NCI-H1105 (cell line): Measurements from ENCODE around the gene ANKRD9.

Experiments used
- DNase-seq: peaks from one replicate; lab custom pipeline; 2025; lab: John Stamatoyannopoulos, UW

ANKRD9 gene

DNA sequence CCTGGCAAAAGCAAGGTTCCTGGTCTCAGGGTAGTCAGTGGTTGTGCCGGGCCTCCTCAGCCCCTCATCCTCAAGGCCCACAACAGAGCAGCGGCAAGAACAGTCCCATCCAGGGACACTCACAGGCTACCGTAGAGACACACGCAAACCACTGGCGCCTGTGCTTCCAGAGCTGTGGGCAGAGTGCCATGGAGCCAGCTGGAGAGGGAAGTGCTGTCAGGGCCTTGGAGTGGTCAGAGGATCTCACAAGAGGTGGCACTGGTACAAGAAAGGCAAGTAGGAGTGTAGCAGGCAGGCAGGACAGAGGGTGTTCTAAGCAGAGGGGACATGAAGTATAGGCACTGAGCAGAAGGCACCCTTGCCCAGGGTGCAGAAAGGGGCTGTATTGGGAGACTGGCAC lies 34.6 kb downstream of the ANKRD9 start:
- no peak for DNase-seq

GRCh38 chr14:102473559-102473958 lies 36.0 kb downstream of the ANKRD9 start:
- no peak for DNase-seq

DNA sequence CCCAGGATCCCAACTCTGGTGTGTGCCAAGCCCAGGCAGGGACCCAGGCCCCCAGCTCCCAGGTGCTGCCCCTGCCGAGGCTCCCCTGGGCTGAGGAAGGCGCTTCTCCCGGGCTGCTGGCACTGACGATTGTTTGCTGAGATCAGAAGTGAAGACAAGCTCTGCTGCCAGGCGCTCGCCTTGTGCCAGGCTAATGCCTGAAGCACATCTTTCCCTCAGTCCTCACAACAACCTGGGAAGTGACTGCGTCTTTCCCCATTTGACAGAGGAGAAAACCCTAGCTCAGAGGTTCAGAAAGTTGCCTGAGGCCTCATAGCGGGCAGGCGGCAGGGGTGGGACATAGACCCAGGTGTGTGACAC lies 36.8 kb downstream of the ANKRD9 start:
- no peak for DNase-seq

DNA sequence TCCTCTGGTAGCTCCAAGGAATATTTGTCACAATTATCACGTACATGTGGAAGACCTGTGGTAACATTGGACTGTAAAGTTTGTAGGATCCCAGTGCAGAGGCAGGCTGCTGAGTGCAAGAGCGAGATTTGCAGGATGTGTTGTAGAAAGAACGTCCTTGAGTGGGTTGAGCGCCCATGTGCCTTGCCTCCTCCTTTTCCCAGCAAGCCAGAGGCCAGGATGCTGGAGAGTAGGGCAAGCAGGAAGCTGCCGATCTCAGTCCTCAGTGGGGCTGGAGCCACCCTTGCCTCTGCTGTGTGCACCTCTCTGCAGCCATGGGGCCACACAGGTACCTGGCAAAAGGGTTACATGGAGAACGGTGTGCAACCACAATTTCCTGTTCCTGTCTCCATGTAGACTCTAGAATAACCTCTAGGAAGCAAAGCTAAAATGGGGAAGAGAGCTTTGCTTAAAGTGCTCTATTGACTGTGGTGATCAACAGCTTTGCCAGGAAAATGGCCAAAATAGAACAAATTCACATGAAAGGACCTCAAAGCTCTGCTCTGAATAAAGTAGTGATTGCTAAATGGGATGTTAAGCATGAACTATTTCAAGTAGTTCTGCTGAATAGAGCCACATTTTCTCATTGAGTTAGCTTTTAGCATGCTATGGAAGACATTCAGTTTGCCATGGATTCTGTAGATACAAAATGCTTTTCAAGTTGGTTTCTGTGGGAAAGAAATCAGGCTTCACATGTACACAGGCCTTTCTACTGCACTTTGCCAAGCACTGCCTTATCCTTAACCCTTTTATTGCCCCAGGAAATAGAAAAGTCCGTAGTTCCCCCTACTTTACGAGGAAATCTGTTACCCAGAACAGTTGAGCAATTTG lies 37.4 kb downstream of the ANKRD9 start:
- DNase-seq: no peak

GRCh38 chr14:102469261-102469660 lies 40.3 kb downstream of the ANKRD9 start:
- DNase-seq: no peak

GRCh38 chr14:102464846-102465341 lies 44.7 kb downstream of the ANKRD9 start:
- no peak for DNase-seq

GRCh38 chr14:102464006-102464405 lies 45.6 kb downstream of the ANKRD9 start:
- no peak for DNase-seq

DNA sequence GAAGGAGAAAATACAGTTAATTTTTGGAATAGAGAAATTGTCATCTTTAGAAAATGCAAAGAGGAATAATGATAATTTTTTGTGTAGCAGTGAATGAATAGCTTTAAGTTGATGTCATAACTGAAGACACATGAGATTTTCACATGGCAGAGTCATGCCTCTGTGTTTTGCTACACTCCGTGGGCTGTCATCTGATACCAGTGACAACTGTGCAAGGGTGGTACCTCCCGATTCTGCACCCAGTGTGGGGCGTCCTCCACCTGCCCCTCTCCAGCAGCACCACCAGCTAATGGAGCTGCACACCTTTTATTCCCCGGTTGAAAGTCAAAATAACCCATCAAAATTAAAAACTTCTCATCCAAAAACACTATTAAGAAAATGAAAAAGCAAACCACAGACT lies 47.2 kb downstream of the ANKRD9 start:
- DNase-seq: no peak

- no peak for DNase-seq
Measured at GRCh38 chr14:102461490-102462338, 47.9 kb downstream of the ANKRD9 start.

- no peak for DNase-seq
Measured at GRCh38 chr14:102457509-102457908, 52.1 kb downstream of the ANKRD9 start.

DNA sequence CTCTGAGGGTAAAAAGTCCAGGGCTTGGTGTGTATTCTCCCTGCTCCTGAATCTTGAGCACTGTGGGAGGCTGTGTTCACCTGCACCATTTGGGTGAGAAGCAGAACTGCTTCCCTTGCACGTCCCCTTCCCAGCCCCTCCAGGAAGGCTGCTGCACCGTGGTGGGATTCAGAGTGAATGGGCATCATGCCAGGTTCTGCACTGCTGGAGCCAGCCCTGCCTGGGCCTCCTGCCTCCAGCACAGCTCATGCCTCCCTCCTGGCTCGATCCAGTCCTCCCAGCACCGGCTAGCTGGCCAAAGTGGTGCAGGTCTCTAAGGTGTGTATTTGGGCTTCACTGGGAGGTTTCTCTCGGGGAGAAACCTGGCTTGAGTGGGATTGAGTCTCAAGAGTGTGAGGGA lies 54.9 kb downstream of the ANKRD9 start:
- no peak for DNase-seq

GRCh38 chr14:102452302-102452701 lies 57.3 kb downstream of the ANKRD9 start:
- DNase-seq: no peak
